IPS-18c (cell line): Measurements from ENCODE around the gene ULBP2.
"Not testable (repeated sequence)": the region's sequence is repeated elsewhere in the genome, so short reads cannot be mapped to it uniquely, and the experiment has no call there.

Experiments used
- H3K4me3 ChIP-seq: 2 replicates; pipeline ENCODE4 v1.7.0; 2013; ENCODE audit warnings: low read depth, mild to moderate bottlenecking, low read length, moderate library complexity; ENCODE audit not compliant: insufficient read depth
- H3K9me3 ChIP-seq: one replicate; pipeline ENCODE4 v1.6.1; 2013; ENCODE audit warnings: mild to moderate bottlenecking, low read length, moderate library complexity; ENCODE audit not compliant: control insufficient read depth, insufficient read depth

The ULBP2 gene

GRCh38 chr6:149938571-149939355 lies 3.1 kb upstream of the ULBP2 start:
- peaks cover 2% of the 10 kb centered on the region for H3K9me3 ChIP-seq
- peak overlapping the region; percentile 36 for H3K4me3 ChIP-seq

DNA sequence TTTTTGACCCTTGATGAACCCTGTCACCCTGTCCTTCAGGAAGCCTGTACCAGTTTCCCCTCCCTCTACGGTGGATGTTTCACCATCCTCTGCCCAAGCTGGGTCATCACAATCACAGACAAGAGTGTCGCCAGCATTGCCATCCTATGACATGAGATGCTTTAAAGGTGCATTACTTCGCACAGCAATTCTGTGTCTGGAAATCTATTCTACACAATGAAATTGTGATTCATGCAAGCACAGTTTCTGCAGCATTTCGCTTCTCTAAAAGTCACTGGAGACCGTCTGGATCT lies 2.5 kb upstream of the ULBP2 start:
- peaks cover 2% of the 10 kb centered on the region for H3K9me3 ChIP-seq
- H3K4me3 ChIP-seq = no peak overlapping the region

GRCh38 chr6:149939909-149940671 lies 1.7 kb upstream of the ULBP2 start:
- H3K9me3 ChIP-seq = peaks cover 2% of the 10 kb centered on the region
- H3K4me3 ChIP-seq = no peak overlapping the region

DNA sequence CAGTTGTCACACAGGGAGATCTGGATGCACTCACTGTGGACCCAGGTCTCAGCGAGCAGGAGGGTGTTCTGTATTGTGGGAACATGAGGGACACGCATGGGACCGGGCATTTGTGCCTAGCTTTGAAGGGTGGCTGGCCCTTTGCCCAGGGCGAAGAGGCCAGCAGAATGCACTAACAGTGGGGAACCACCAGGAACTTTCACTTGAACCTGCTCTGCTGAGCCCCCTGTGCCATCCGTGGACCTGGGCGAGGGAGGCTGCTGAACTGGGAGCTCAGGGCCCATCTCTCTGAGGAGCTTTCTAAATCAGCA lies 1.2 kb upstream of the ULBP2 start:
- H3K9me3 ChIP-seq = peaks cover 2% of the 10 kb centered on the region
- no peak overlapping the region for H3K4me3 ChIP-seq

- H3K4me3 ChIP-seq = peak overlapping the region; percentile 61
Measured at GRCh38 chr6:149942461-149942829, 631 bp downstream of the ULBP2 start.

GRCh38 chr6:149943321-149943720 lies 1.5 kb downstream of the ULBP2 start:
- not testable (repeated sequence) for H3K9me3 ChIP-seq, H3K4me3 ChIP-seq

More at GRCh38 chr6:149942461-149942829, 631 bp downstream of the ULBP2 start:
- H3K9me3 ChIP-seq = peaks cover 2% of the 10 kb centered on the region

DNA sequence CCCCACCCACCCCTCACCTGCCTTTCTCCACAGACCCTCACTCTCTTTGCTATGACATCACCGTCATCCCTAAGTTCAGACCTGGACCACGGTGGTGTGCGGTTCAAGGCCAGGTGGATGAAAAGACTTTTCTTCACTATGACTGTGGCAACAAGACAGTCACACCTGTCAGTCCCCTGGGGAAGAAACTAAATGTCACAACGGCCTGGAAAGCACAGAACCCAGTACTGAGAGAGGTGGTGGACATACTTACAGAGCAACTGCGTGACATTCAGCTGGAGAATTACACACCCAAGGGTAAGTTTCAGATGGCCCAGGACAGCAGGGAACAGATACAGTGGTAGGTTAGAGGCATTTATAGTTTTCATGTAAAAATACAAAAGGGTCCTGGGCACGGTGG lies 3.5 kb downstream of the ULBP2 start:
- not testable (repeated sequence) for H3K9me3 ChIP-seq, H3K4me3 ChIP-seq

GRCh38 chr6:149946631-149947030 lies 4.8 kb downstream of the ULBP2 start:
- not testable (repeated sequence) for H3K4me3 ChIP-seq, H3K9me3 ChIP-seq

GRCh38 chr6:149947533-149947932 lies 5.7 kb downstream of the ULBP2 start:
- not testable (repeated sequence) for H3K9me3 ChIP-seq, H3K4me3 ChIP-seq

- no peak overlapping the region for H3K4me3 ChIP-seq
- H3K9me3 ChIP-seq = no peaks in the 10 kb centered on the region
Measured at GRCh38 chr6:149948011-149948410, 6.2 kb downstream of the ULBP2 start.

DNA sequence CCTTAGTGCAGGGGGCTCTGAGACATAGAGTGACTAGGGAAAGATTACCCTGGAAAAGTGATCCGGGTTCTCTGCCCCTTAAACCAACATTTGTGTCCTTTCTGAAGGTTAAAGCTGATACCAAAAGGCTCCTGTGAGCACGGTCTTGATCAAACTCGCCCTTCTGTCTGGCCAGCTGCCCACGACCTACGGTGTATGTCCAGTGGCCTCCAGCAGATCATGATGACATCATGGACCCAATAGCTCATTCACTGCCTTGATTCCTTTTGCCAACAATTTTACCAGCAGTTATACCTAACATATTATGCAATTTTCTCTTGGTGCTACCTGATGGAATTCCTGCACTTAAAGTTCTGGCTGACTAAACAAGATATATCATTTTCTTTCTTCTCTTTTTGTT lies 6.8 kb downstream of the ULBP2 start:
- Histone ChIP-seq H3K4me3 (no peak overlapping the region), H3K9me3 (no peaks in the 10 kb centered on the region)

- no peaks in the 10 kb centered on the region for H3K9me3 ChIP-seq
- H3K4me3 ChIP-seq = no peak overlapping the region
Measured at GRCh38 chr6:149950423-149950822, 8.6 kb downstream of the ULBP2 start.

- no peaks in the 10 kb centered on the region for H3K9me3 ChIP-seq
- no peak overlapping the region for H3K4me3 ChIP-seq
Measured at GRCh38 chr6:149951096-149951495, 9.3 kb downstream of the ULBP2 start.

DNA sequence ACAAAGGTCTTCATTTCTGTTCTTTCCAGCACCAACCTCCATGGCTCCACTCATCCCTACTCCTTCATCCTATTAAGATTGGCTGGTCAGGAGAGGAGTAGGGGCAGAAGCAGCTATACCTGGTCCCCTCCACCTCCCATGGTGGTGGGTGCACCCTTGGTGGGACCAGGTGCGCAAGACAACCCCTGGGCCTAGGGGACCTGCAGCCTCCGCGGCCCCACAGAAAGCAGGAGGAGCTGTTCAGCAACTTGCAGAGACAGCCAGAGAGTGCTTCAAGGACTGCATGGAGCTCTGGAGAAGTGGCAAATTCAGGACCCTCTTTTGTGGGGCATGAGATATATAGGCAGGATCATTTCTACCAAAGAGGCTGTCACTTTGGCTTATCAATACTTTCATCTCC lies 9.8 kb downstream of the ULBP2 start:
- H3K4me3 ChIP-seq = no peak overlapping the region
- no peaks in the 10 kb centered on the region for H3K9me3 ChIP-seq

GRCh38 chr6:149953390-149953789 lies 11.6 kb downstream of the ULBP2 start:
- not testable (repeated sequence) for H3K4me3 ChIP-seq

GRCh38 chr6:149953934-149954327 lies 12.1 kb downstream of the ULBP2 start:
- H3K4me3 ChIP-seq, H3K9me3 ChIP-seq: not testable (repeated sequence)

More at GRCh38 chr6:149953390-149953789, 11.6 kb downstream of the ULBP2 start:
- H3K9me3 ChIP-seq = not testable (repeated sequence)

GRCh38 chr6:149954328-149954983 lies 12.6 kb downstream of the ULBP2 start:
- not testable (repeated sequence) for H3K9me3 ChIP-seq, H3K4me3 ChIP-seq

DNA sequence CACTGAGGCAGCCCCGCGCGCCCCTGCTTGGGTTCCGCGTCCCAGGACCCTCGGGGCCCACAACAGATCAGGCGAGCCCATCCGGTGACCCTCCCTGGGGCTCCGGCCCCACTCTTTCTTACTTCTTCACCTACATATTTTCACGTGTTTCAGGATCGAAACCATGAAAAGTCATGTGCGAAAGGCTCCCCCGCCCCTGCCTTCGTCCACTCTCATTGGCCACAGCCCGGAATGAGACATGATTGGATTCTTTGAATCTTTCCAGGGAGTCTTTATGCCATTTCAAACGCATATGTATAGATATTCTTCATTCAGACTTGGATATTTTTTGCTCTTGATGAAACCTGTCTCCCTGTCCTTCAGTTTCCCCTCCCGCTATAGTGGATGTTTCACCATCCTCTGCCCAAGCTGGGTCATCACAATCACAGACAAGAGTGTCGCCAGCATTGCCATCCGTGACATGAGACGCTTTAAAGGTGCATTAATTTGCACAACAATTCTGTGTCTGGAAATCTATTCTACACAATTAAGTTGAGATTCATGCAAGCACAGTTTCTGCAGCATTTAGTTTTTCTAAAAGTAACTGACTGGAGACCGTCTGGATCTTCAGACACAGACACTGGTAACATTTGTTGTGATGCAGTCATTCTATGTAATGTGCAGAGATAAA lies 13.3 kb downstream of the ULBP2 start:
- H3K9me3 ChIP-seq, H3K4me3 ChIP-seq: not testable (repeated sequence)
